ENCODE results near the gene BTBD9. TPM values are rescaled to one million over a fixed set of nuclear protein-coding genes. Genes with fewer than 3 reads are reported as not detected.

Gene BTBD9
- total and polyA plus RNA-seq, 2 donors (not counting 3 experiments of a cell fraction or from before 2014, with no cell fraction given), result 4.9 to 15.0 TPM

GRCh38 chr6:38687043-38687353 is 47.3 kb upstream of the BTBD9 start:
- Histone ChIP-seq H3K27ac (ENCODE audit: insufficient read depth, low read depth, low read length) (no peak overlapping the region), H3K9me3 (replicated peaks; ENCODE audit: control insufficient read depth, insufficient read depth, low read length) (no peaks in the 10 kb centered on the region), H3K9ac (replicated peaks; ENCODE audit: extremely low read depth, insufficient read depth, low read length) (no peak overlapping the region), H3K4me3 (replicated peaks in 1 of 3; ENCODE audit: insufficient read depth in 1 of 3, low read depth in 1 of 3, low read length in 3 of 3) (no peak overlapping the region), H3K79me2 (ENCODE audit: control insufficient read depth, insufficient read depth, low read length) (peaks cover 59% of the 10 kb centered on the region), H2AFZ (ENCODE audit: low read depth, low read length) (no peak overlapping the region), H3K27me3 (ENCODE audit: control insufficient read depth in 2 of 2, insufficient read depth in 2 of 2, low read length in 2 of 2) (no peaks in the 10 kb centered on the region), H3K36me3 (ENCODE audit: control insufficient read depth in 2 of 2, extremely low read depth in 1 of 2, insufficient read depth in 2 of 2, low read length in 2 of 2) (peaks cover 2 to 5% of the 10 kb centered on the region in 2 experiments), H4K20me1 (replicated peaks; ENCODE audit: control insufficient read depth, extremely low read depth, insufficient read depth, low read length) (peaks cover 4% of the 10 kb centered on the region), H3K4me2 (ENCODE audit: insufficient read depth, low read length) (no peak overlapping the region), H3K4me1 (ENCODE audit: control insufficient read depth, extremely low read depth, insufficient read depth, low read length) (no peaks in the 10 kb centered on the region), H3K9me1 (replicated peaks; ENCODE audit: control insufficient read depth, extremely low read depth, insufficient read depth, low read length) (no peaks in the 10 kb centered on the region)
- no TSS peak for BruUV-seq (replicated peaks)
- dilution Hi-C loops (cut with MboI; ENCODE audit: extremely low pct_ligation_motif_present, low sequenced_read_pairs) (no loop called here), intact Hi-C loops (cut with micrococcal nuclease) (no loop called here)
- POLR2A ChIA-PET, result no interaction called here
- CTCF ChIA-PET, result interaction anchor here (1.7 kb wide), 1 partner anchor 97 kb away, joined by 4 read pairs; no protein-coding TSS in a partner anchor
- TF ChIP-seq EZH2 (IDR thresholded peaks at IDR 0.05; ENCODE audit: borderline replicate concordance, low read depth, low read length, severe bottlenecking), result no peak
- TF ChIP-seq CTCF (IDR thresholded peaks at IDR 0.05; ENCODE audit: extremely low read depth in 1 of 2, insufficient read depth in 1 of 2, low read depth in 1 of 2, low read length in 2 of 2), result no peak
- TF ChIP-seq JUN (IDR thresholded peaks at IDR 0.05; ENCODE audit: borderline replicate concordance, insufficient read depth, insufficient read length, low read depth), result no peak
- TF ChIP-seq POLR2A (IDR thresholded peaks at IDR 0.05; ENCODE audit: low read depth, low read length), result no peak
- no peak for TF ChIP-seq MYC (IDR thresholded peaks at IDR 0.05; ENCODE audit: low read depth, low read length)
- no peak for TF ChIP-seq MAX (IDR thresholded peaks at IDR 0.05; ENCODE audit: insufficient read depth, insufficient read length)
- FAIRE-seq (no peak), DNase-seq (ENCODE audit: low read depth, low spot score) (no peak)

Data from endothelial cell of umbilical vein (primary cell).